ENCODE data around the gene C6orf163. TPM values are rescaled to one million over a fixed set of nuclear protein-coding genes. Genes with fewer than 3 reads are reported as not detected.
"Not testable (repeated sequence)": the region's sequence is repeated elsewhere in the genome, so short reads cannot be mapped to it uniquely, and the experiment has no call there.

The C6orf163 gene
- total RNA-seq = 2.1 TPM
- 1 to 10 TPM in 1 of 4 donors, under 1 TPM in 2, not detected in 1; 0.53 to 1.9 (median 0.67) TPM for polyA plus RNA-seq

DNA sequence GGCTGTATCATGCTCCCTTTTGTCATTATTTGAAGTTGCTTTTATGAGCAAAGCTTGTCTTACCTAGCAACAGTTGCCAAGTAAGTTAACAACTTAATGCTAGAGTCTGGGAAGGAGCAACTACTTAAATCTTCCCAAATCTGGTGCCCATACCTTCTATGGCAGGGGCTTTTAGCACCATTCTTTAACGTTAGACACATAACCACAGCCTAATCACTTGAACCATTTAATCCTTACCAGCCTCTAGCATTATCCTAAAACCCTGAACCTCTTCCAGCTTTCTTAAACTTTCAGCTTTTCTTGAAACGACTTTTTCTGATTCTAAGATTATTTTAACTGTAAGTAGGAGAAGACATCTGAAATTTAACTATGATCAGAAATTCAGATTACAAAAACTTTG, at the start of gene C6orf163:
Gene C6orf163 (plus strand): TSS at position 83 of the 400 bp plus-strand sequence. CDS start 287 bp downstream, at position 370.
- H3K9me3 Mint-ChIP-seq = no peaks in the 10 kb centered on the region

GRCh38 chr6:87297119-87297518, 47.5 kb upstream of the C6orf163 start:
- H3K36me3 Mint-ChIP-seq = no peaks in the 10 kb centered on the region
- H3K9me3 ChIP-seq (ENCODE audit: control insufficient read depth in 2 of 2, low read length in 2 of 2) = no peaks in the 10 kb centered on the region
- H3K4me3 ChIP-seq (ENCODE audit: low read depth, low read length) = no peak overlapping the region
- H3K4me1 Mint-ChIP-seq = no peaks in the 10 kb centered on the region
- no peak for ATAC-seq (ENCODE audit: low read depth in 2 of 2)
- H3K4me3 Mint-ChIP-seq = no peak overlapping the region
- DNase-seq = no peak
- peaks cover 25% of the 10 kb centered on the region for H3K27me3 ChIP-seq (ENCODE audit: control insufficient read depth, insufficient read depth, low read length)
- no peak overlapping the region for H3K27ac Mint-ChIP-seq
- H3K36me3 ChIP-seq (ENCODE audit: control insufficient read depth, insufficient read depth, low read length) = no peaks in the 10 kb centered on the region
- H3K27me3 Mint-ChIP-seq = peaks cover 48% of the 10 kb centered on the region
- peaks cover 0 to 5% (median 0%) of the 10 kb centered on the region in 7 donors for H3K9me3 Mint-ChIP-seq
- H3K27ac ChIP-seq (ENCODE audit: insufficient read depth, low read length, poor library complexity, severe bottlenecking) = no peak overlapping the region
- H3K4me1 ChIP-seq (ENCODE audit: control insufficient read depth, insufficient read depth, low read length, poor library complexity, severe bottlenecking) = no peaks in the 10 kb centered on the region

More for the DNA sequence above, at the start of gene C6orf163:
- Mint-ChIP-seq H3K27ac (no peak within 1 kb of the TSS), H3K36me3 (peaks cover 25% of the 10 kb centered on the region), H3K4me1 (peaks cover 0 to 5% (median 0%) of the 10 kb centered on the region in 4 donors), H3K4me3 (no peak within 1 kb of the TSS), H3K27me3 (no peaks in the 10 kb centered on the region)
- H3K27me3 ChIP-seq (ENCODE audit: control insufficient read depth, insufficient read depth, low read length) = no peaks in the 10 kb centered on the region
- ATAC-seq (ENCODE audit: low read depth in 2 of 2) (no peak), DNase-seq (no peak)
- no peaks in the 10 kb centered on the region for H3K4me1 ChIP-seq (ENCODE audit: control insufficient read depth, insufficient read depth, low read length, poor library complexity, severe bottlenecking)
- H3K9me3 ChIP-seq (ENCODE audit: control insufficient read depth in 2 of 2, low read length in 2 of 2) = no peaks in the 10 kb centered on the region
- H3K4me3 ChIP-seq (ENCODE audit: low read depth, low read length) = no peak within 1 kb of the TSS
- H3K27ac ChIP-seq (ENCODE audit: insufficient read depth, low read length, poor library complexity, severe bottlenecking) = no peak within 1 kb of the TSS
- H3K36me3 ChIP-seq (ENCODE audit: control insufficient read depth, insufficient read depth, low read length) = peaks cover 3% of the 10 kb centered on the region

GRCh38 chr6:87301277-87301676, 43.3 kb upstream of the C6orf163 start:
- H3K36me3 Mint-ChIP-seq; H3K4me1 Mint-ChIP-seq; H3K4me3 Mint-ChIP-seq; H3K27ac Mint-ChIP-seq; ATAC-seq (ENCODE audit: low read depth in 2 of 2); H3K4me3 ChIP-seq (ENCODE audit: low read depth, low read length); DNase-seq; H3K36me3 ChIP-seq (ENCODE audit: control insufficient read depth, insufficient read depth, low read length); H3K9me3 ChIP-seq (ENCODE audit: control insufficient read depth in 2 of 2, low read length in 2 of 2); H3K4me1 ChIP-seq (ENCODE audit: control insufficient read depth, insufficient read depth, low read length, poor library complexity, severe bottlenecking); H3K27ac ChIP-seq (ENCODE audit: insufficient read depth, low read length, poor library complexity, severe bottlenecking): not testable (repeated sequence)
- peaks cover 46% of the 10 kb centered on the region for H3K27me3 Mint-ChIP-seq
- H3K9me3 Mint-ChIP-seq = peaks cover 0 to 13% (median 7%) of the 10 kb centered on the region in 7 donors
- peaks cover 13% of the 10 kb centered on the region for H3K27me3 ChIP-seq (ENCODE audit: control insufficient read depth, insufficient read depth, low read length)

DNA sequence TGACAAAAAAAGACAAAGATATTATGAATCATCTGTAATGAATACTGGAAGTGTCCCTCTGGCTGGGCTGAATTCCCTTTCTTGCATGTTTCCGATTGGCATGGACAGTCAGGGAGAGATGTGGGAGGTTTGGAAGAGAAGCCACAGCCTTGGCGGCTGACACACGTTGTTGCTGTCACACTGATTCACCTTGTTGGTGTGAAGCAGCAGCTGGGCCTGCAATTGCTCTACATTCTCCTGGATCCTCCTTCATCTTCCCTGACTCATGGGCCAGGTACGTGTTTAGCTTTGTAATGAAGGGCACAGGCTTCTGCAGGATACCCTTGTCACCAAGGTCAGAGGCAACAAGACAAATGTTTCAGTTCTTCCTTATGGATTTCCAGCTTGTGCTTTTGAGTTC, 35.6 kb upstream of the C6orf163 start:
- Histone ChIP-seq H3K4me1 (ENCODE audit: control insufficient read depth, insufficient read depth, low read length, poor library complexity, severe bottlenecking) (no peaks in the 10 kb centered on the region), H3K27me3 (ENCODE audit: control insufficient read depth, insufficient read depth, low read length) (peaks cover 12% of the 10 kb centered on the region), H3K36me3 (ENCODE audit: control insufficient read depth, insufficient read depth, low read length) (no peaks in the 10 kb centered on the region), H3K9me3 (ENCODE audit: control insufficient read depth in 2 of 2, low read length in 2 of 2) (no peaks in the 10 kb centered on the region), H3K27ac (ENCODE audit: insufficient read depth, low read length, poor library complexity, severe bottlenecking) (no peak overlapping the region), H3K4me3 (ENCODE audit: low read depth, low read length) (no peak overlapping the region)
- Mint-ChIP-seq H3K27me3 (peaks cover 27% of the 10 kb centered on the region), H3K36me3 (no peaks in the 10 kb centered on the region), H3K4me1 (no peaks in the 10 kb centered on the region), H3K4me3 (no peak overlapping the region), H3K9me3 (peaks cover 0 to 7% (median 0%) of the 10 kb centered on the region in 7 donors), H3K27ac (no peak overlapping the region)
- ATAC-seq (ENCODE audit: low read depth in 2 of 2) = no peak
- DNase-seq = no peak

DNA sequence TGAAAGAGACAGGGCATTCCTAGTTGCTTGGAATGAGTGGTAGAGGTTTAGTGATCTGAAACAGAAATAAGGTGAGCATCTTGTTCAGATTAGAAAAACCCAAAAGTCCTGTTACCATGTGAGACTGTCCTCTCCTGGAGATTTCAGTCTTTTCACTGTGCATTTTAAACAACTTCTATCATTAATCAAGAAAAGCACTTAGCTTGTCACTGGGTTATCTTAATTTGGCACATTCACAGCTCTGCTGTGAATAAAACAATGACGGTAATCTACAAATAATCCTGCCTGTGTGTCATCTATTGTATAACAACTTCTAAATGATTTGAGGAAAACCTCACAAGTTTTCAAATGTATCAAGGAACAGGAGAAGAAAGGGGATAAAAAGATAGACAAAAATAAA, 31.8 kb upstream of the C6orf163 start:
- H3K4me3 ChIP-seq (ENCODE audit: low read depth, low read length) = no peak overlapping the region
- peaks cover 44% of the 10 kb centered on the region for H3K27me3 Mint-ChIP-seq

GRCh38 chr6:87315071-87315470, 29.5 kb upstream of the C6orf163 start:
- no peaks in the 10 kb centered on the region for H3K36me3 ChIP-seq (ENCODE audit: control insufficient read depth, insufficient read depth, low read length)
- Mint-ChIP-seq H3K27me3 (peaks cover 50% of the 10 kb centered on the region), H3K36me3 (no peaks in the 10 kb centered on the region), H3K9me3 (no peaks in the 10 kb centered on the region), H3K4me3 (no peak overlapping the region), H3K4me1 (no peaks in the 10 kb centered on the region), H3K27ac (no peak overlapping the region)
- peaks cover 24% of the 10 kb centered on the region for H3K27me3 ChIP-seq (ENCODE audit: control insufficient read depth, insufficient read depth, low read length)
- no peaks in the 10 kb centered on the region for H3K4me1 ChIP-seq (ENCODE audit: control insufficient read depth, insufficient read depth, low read length, poor library complexity, severe bottlenecking)
- no peaks in the 10 kb centered on the region for H3K9me3 ChIP-seq (ENCODE audit: control insufficient read depth in 2 of 2, low read length in 2 of 2)
- no peak overlapping the region for H3K27ac ChIP-seq (ENCODE audit: insufficient read depth, low read length, poor library complexity, severe bottlenecking)
- ATAC-seq (ENCODE audit: low read depth in 2 of 2) (no peak), DNase-seq (no peak)
- no peak overlapping the region for H3K4me3 ChIP-seq (ENCODE audit: low read depth, low read length)

More for the DNA sequence above, 31.8 kb upstream of the C6orf163 start:
- Histone ChIP-seq H3K4me1 (ENCODE audit: control insufficient read depth, insufficient read depth, low read length, poor library complexity, severe bottlenecking) (no peaks in the 10 kb centered on the region), H3K27me3 (ENCODE audit: control insufficient read depth, insufficient read depth, low read length) (peaks cover 19% of the 10 kb centered on the region), H3K9me3 (ENCODE audit: control insufficient read depth in 2 of 2, low read length in 2 of 2) (no peaks in the 10 kb centered on the region), H3K27ac (ENCODE audit: insufficient read depth, low read length, poor library complexity, severe bottlenecking) (no peak overlapping the region), H3K36me3 (ENCODE audit: control insufficient read depth, insufficient read depth, low read length) (no peaks in the 10 kb centered on the region)
- no peak overlapping the region for H3K4me3 Mint-ChIP-seq
- H3K4me1 Mint-ChIP-seq = no peaks in the 10 kb centered on the region
- ATAC-seq (ENCODE audit: low read depth in 2 of 2) = no peak
- H3K27ac Mint-ChIP-seq = no peak overlapping the region
- no peak for DNase-seq
- no peaks in the 10 kb centered on the region for H3K36me3 Mint-ChIP-seq
- no peaks in the 10 kb centered on the region for H3K9me3 Mint-ChIP-seq

DNA sequence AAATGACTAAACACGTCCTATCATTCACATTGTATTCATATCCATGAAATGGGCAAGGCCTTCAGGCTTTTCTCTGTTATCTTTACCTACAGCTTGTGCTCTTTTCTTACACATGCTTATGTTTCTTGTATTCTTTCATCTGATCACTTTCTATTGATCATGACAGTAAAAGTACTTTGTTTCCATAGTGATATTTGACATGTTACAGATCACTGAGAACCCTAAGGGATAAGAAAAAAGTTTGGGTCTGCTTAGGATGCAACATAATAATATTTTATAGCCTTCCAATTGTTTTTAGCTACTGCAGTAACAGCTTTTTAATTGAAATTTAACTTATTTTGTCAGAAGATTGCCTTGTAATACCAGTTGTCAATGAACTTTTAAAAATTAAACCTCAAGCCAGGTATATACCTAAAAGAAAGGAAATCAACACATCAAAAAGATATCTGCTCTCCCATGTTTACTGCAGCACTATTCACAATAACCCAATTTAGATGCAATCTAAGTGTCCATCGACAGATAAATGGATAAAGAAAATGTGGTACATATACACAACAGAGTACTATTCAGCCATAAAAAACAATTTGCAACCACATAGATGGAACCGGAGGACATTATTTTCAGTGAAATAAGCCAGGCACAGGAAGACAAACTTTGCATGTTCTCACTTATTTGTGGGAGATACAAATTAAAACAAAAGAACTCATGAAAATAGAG, 25.2 kb upstream of the C6orf163 start:
- Histone ChIP-seq H3K27ac (ENCODE audit: insufficient read depth, low read length, poor library complexity, severe bottlenecking) (no peak overlapping the region), H3K36me3 (ENCODE audit: control insufficient read depth, insufficient read depth, low read length) (no peaks in the 10 kb centered on the region), H3K4me3 (ENCODE audit: low read depth, low read length) (no peak overlapping the region), H3K27me3 (ENCODE audit: control insufficient read depth, insufficient read depth, low read length) (peaks cover 9% of the 10 kb centered on the region), H3K4me1 (ENCODE audit: control insufficient read depth, insufficient read depth, low read length, poor library complexity, severe bottlenecking) (peaks cover 12% of the 10 kb centered on the region), H3K9me3 (ENCODE audit: control insufficient read depth in 2 of 2, low read length in 2 of 2) (no peaks in the 10 kb centered on the region)
- Mint-ChIP-seq H3K27me3 (peaks cover 26% of the 10 kb centered on the region), H3K4me3 (peak overlapping the region in 2 of 4 donors; percentile 1 to 51), H3K4me1 (peaks cover 5 to 23% (median 13%) of the 10 kb centered on the region in 4 donors), H3K36me3 (no peaks in the 10 kb centered on the region), H3K27ac (no peak overlapping the region), H3K9me3 (peaks cover 0 to 2% (median 0%) of the 10 kb centered on the region in 7 donors)
- DNase-seq (no peak), ATAC-seq (ENCODE audit: low read depth in 2 of 2) (no peak)

Data from CD4-positive, CD25-positive, alpha-beta regulatory T cell (primary cell).